Measurements from ENCODE around the gene NKAPL.

The NKAPL gene

DNA sequence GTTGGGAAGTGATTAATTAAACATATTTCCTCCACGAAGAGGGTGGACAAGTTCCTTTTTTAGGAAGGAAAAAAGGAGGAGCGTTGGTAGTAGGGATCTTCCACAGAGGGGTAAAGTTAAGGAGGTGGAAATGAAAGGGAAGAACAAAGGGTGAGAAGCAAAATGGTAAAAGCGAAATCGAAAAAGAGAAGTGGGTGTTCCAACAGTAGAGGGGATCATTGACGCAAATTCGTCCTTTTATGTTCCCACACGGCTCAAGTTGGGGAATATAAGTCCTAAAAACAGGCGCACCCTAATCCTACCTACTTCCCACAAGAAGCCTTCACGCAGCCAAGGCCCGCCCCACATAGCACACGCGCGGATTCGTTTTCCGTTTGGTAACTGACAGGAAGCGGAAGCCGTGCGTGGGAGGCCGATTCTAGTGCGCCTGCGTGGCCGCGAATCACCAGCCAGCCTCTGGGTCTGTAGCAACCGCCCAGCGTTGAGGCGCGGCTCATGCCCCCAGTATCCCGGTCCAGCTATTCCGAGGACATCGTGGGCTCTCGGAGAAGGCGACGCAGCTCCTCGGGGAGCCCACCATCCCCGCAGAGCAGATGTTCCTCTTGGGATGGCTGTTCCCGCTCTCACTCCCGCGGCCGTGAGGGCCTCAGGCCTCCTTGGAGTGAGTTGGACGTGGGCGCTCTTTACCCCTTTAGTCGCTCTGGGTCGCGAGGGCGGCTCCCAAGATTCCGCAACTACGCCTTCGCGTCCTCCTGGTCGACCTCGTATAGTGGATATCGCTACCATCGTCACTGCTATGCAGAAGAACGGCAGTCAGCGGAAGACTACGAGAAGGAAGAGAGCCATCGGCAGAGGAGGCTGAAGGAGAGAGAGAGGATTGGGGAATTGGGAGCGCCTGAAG, at the start of gene NKAPL:
NKAPL (plus strand) TSS at position 421 of the 901 bp plus-strand sequence; CDS start at position 496, 75 bp downstream.
- in situ Hi-C loops (cut with MboI; ENCODE audit: low sequenced_read_pairs): no loop called here

GRCh38 chr6:28209753-28210535, 49.2 kb upstream of the NKAPL start:
- in situ Hi-C loops (cut with MboI; ENCODE audit: low sequenced_read_pairs): no loop called here

- in situ Hi-C loops (cut with MboI; ENCODE audit: low sequenced_read_pairs): no loop called here
Observed at GRCh38 chr6:28211840-28212509, 47.1 kb upstream of the NKAPL start.

- in situ Hi-C loops (cut with MboI; ENCODE audit: low sequenced_read_pairs): no loop called here
Observed at GRCh38 chr6:28212510-28213212, 46.4 kb upstream of the NKAPL start.

DNA sequence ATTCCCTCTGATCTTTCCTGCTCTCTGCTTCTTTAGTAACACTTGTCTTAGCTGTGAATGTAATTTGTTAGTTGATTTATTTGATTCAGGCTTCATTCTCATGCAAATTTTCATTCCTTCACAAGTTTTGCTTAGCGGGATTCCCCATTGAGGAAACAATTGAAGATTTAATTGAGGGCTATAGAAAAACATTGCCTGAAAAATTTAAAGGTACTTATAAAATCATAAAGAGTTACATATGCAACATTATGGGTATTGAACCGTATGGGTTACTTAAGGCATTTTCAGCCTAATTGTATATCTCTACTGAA, 45.9 kb upstream of the NKAPL start:
- in situ Hi-C loops (cut with MboI; ENCODE audit: low sequenced_read_pairs): no loop called here

DNA sequence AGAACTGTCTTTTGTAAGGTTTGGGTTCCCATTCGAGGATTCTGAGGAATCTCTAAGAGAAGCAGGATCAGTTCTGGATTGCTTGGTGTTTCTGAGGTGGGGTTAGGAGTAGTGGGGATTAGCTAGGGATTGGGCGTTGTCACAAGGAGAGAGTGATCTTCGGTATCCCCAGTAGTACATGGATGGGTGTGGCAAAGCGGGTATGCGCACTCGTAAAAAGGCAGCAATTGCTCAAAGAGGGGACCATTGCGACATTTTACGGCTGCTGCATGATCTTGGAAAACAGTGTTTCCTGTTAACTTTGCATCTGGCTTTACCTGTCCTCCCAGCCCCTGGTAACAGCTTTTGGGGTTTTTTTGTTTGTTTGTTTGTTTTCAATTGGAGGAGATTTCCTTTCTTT, 43.7 kb upstream of the NKAPL start:
- in situ Hi-C loops (cut with MboI; ENCODE audit: low sequenced_read_pairs): no loop called here

GRCh38 chr6:28217890-28218289, 41.2 kb upstream of the NKAPL start:
- in situ Hi-C loops (cut with MboI; ENCODE audit: low sequenced_read_pairs): no loop called here

DNA sequence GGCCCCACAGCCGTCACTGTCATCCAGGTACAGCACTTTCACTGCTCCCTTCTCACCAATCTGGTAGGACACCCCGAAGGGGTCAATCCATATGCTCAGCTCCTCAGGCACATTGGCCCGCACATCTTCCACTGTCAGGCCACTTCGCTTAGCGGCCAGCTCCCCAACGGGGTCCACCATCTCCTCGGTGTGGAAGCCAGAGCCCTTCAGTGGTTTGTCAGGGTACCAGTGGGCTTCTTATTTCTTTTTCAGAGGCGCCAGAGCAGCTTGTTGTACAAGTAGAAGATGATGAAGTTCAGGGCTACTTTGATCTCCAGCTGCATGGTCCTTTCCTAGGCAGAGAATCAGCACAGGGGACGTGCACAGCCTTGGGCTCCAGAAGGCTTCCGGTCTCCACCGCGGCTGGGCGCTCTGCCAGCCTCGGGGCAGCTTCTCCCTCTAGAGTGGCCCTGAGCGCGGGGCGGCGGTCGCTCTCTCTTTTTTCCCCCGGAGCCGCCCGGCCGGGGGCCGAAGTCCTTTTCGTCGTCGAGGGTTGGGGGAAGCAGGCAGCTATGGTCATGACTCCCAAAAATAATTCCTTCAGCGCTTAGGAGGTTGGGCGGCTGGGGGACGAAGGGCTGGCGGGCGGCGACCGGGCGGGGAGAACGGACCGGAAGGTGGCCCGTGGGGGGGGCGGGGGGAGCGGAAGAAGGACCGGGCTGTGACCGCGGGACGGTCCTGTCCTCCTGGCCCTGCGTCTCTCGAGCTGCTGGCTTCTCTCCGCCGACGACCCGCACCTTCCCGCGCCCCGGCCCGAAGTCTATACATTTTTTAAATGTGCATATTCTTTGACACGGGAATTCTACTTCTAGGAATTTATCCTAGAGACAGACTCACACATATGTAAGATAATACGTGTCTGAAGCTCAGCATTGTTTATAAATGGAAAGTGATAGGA, 40.5 kb upstream of the NKAPL start:
- in situ Hi-C loops (cut with MboI; ENCODE audit: low sequenced_read_pairs): no loop called here

- in situ Hi-C loops (cut with MboI; ENCODE audit: low sequenced_read_pairs): no loop called here
Observed at GRCh38 chr6:28220257-28221133, 38.6 kb upstream of the NKAPL start.

GRCh38 chr6:28224131-28225055, 34.7 kb upstream of the NKAPL start:
- in situ Hi-C loops (cut with MboI; ENCODE audit: low sequenced_read_pairs): no loop called here

DNA sequence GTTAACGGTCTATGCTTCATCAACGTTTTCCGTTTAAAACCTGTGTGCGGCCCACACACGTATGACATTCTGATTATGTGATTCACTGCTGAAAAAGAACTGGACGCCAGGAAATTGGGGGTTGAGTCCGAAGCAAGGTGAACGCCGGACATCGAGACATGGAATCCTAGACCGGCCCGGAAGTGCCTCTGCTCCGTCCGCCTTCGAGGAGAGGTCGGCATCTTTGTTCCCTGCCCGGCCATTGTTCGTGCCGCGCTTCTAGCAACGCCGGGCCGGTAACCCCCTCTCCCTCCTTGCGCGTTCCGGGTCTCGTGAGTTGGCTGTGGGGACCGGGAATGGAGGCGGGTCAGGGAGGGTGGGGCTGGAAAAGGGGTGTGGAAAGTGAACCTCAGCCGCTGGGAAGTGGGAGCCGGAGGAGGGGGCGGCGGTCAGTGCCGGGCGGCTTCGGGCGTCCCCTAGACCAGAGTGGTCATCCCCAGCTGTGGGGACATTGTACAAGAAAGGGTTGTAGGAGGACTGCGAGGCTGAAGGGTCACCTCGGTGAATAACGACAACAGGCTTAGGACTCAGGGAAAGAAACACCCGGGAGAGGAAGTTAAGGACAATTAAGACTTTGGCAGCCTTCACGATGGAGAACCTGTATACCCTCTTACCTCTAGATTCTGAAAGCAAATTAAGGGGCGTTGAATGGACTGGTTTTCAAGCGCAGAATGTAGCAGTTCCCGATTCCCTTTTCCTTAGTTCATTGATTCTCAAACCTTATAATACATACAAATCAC, 33.9 kb upstream of the NKAPL start, which contains the start of gene ZSCAN9:
ZSCAN9 (plus strand) TSS at position 220 of the 779 bp plus-strand sequence. CDS start 1,810 bp downstream, outside the sequence.
- in situ Hi-C loops (cut with MboI; ENCODE audit: low sequenced_read_pairs): no loop called here

GRCh38 chr6:28226460-28226859, 32.6 kb upstream of the NKAPL start:
- in situ Hi-C loops (cut with MboI; ENCODE audit: low sequenced_read_pairs): no loop called here

- in situ Hi-C loops (cut with MboI; ENCODE audit: low sequenced_read_pairs): no loop called here
Observed at GRCh38 chr6:28232785-28233184, 26.3 kb upstream of the NKAPL start.

DNA sequence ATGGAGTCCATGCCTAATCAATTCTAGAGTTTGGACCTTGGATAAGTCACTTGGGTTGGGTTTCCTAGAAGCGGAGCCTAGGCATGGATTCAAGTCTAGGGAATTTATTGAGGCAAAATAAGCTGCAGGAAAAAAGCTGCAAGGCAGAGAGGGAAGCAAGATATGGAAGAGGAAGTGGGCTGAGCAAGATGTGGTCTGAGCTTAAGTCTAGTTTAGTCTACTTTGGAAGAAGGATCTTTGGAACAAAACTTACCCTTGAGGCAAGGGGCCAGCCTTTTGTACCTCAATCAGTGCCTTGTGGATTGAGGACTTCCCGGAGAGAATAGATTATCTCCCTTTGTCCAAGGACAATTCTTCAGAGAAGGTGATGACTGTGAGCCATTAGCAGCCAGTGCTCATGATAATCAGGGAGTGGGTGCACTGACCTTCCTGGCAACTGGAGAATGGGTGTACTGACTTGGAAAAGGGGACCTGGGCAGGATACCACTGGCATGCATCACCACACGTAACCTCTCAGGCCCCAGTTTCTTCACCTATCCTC, 23.1 kb upstream of the NKAPL start:
- in situ Hi-C loops (cut with MboI; ENCODE audit: low sequenced_read_pairs): no loop called here

DNA sequence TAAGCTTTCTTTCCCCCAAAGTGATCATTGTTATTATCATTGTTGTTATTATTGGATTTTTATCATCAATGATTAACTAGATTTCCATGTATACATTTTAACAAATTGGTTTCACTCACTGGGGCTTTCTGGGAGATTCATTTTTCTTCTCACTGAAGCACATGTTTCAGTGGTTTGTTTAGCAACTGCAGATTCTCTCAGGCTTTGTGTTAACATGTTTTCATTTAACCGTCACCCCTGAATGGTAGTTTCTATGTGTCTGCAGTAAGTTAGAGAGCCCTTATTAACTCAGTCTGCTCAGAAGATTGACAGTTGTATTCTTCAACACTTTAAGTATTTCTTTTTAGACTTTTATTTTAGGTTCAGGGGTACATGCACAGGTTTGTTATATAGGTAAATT, 19.5 kb upstream of the NKAPL start:
- in situ Hi-C loops (cut with MboI; ENCODE audit: low sequenced_read_pairs): no loop called here

GRCh38 chr6:28240471-28240870, 18.6 kb upstream of the NKAPL start:
- in situ Hi-C loops (cut with MboI; ENCODE audit: low sequenced_read_pairs): no loop called here

- in situ Hi-C loops (cut with MboI; ENCODE audit: low sequenced_read_pairs): no loop called here
Observed at GRCh38 chr6:28243946-28244345, 15.2 kb upstream of the NKAPL start.
